GM18907 (cell line): ENCODE results near the gene TRPM3.

ENCODE experiments used
- ATAC-seq: cut with Tn5 transposase; IDR thresholded peaks from one replicate; pipeline ENCODE4 v1.9.1; 2021; ENCODE audit warnings: mild to moderate bottlenecking, moderate library complexity; ENCODE audit not compliant: unreplicated experiment

TRPM3 gene

GRCh38 chr9:70594386-70594944 is 527.0 kb downstream of the TRPM3 start:
- ATAC-seq: no peak

DNA sequence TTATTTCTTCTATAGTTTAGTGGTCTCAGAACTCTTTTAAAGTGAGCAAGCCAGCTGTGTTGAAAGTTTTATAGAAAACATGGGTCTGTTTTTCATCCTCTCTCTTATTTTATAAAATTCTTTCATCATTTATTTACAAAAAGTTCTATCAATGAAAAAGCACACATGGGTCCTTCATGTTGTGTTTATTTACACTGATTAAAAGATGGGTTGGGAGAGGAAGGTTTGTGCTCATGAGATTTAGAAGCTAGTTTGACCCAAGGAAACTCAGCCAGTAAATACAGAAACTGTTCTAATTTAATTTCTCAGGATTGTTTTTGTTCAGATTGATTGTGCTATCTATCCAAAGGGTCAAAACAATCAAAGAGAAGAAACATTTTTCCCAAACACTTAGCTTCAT is 528.2 kb downstream of the TRPM3 start:
- no peak for ATAC-seq

GRCh38 chr9:70590315-70590677 is 531.1 kb downstream of the TRPM3 start:
- no peak for ATAC-seq

- ATAC-seq: no peak
These were observed 531.7 kb downstream of the TRPM3 start for GRCh38 chr9:70589571-70590314.

DNA sequence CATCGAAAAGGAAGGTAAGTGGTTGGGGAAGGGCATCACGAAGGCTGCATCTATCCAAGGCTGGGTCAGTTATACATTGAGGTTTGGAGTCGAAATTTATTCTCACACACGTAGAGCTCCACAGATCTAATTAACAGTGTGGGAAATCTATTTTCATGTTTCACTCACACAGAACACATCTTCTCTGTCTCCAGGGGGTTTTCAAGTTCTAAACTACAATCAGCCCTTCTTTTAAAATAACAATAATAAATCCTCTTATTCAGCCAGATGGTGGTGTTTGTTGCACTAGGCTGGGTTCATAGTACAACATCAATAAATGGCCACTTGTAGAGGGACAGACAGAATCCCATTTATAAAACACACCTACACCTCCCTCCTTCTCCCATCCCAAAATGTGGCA is 532.4 kb downstream of the TRPM3 start:
- no peak for ATAC-seq

- no peak for ATAC-seq
These were observed 533.0 kb downstream of the TRPM3 start for GRCh38 chr9:70588381-70588780.

- no peak for ATAC-seq
These were observed 534.2 kb downstream of the TRPM3 start for GRCh38 chr9:70587201-70587600.

DNA sequence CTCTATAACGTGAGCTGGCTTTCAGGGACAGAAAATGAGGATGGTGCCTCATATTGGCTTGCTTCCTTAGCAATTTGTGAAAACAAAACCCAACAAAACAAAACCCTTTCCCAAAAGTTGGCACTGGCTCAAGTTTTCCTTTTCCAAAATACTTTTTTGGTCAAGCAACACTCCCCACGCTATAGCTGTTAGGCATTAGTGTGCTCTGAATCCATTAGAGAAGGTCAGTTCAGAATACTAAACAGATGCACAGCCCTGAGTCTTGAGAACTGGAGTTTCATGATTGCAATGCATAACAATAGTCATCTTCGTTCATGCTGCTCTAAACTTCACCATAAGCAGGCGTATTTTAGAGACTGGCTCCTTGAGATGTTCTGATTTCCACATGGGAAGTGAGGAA is 534.9 kb downstream of the TRPM3 start:
- ATAC-seq: no peak

GRCh38 chr9:70581955-70582350 is 539.5 kb downstream of the TRPM3 start:
- no peak for ATAC-seq

GRCh38 chr9:70581214-70581954 is 540.0 kb downstream of the TRPM3 start:
- peak; percentile 45 for ATAC-seq

DNA sequence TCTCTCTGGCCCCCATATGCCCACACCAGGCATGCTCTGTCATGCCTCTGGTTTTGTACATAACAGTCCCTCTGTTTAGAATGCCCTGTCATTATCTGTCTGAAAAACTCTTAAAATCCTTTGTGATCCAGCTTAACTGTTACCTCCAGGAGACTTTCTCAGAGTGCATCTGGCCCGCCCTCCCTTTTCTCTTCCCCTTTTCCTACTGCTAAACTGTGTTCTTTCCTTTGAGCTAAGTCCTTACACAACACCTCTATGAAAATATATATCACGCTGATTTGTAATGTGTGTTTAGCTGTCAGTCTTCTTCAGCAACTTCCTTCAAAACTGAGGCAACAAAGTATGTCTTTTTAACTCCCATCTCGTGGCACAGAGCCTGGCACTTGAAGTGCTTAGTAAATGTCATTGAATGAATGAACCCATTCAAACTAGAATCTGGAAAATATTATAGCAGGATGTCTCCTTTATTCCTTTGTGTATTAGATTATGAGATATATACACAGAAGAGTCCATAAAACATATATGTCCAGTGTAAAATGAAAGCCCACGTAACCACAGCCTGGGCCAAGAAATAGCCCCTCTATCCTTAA is 540.7 kb downstream of the TRPM3 start:
- no peak for ATAC-seq

- no peak for ATAC-seq
These were observed 541.7 kb downstream of the TRPM3 start for GRCh38 chr9:70579686-70580085.

- ATAC-seq: no peak
These were observed 542.7 kb downstream of the TRPM3 start for GRCh38 chr9:70578720-70579119.

DNA sequence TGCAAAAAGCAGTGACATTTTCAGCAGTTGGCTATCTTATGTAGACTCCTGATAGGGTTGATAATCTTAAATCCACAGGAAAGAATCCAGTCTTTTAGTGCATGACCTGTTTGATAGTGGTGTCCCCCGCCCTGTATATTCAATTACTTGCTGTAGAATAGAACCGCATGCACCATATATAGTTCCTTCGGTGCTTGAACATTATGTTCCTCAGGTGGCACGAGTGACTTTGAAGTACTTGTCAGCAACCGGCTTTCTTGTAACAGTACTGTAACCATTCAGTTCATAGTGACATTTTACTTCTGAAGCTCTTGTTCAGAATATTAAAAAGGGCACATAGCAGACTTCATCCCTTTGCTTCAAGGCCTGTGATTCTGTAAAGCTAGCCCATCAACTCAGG is 543.8 kb downstream of the TRPM3 start:
- ATAC-seq: no peak

GRCh38 chr9:70576116-70576515 is 545.3 kb downstream of the TRPM3 start:
- no peak for ATAC-seq

DNA sequence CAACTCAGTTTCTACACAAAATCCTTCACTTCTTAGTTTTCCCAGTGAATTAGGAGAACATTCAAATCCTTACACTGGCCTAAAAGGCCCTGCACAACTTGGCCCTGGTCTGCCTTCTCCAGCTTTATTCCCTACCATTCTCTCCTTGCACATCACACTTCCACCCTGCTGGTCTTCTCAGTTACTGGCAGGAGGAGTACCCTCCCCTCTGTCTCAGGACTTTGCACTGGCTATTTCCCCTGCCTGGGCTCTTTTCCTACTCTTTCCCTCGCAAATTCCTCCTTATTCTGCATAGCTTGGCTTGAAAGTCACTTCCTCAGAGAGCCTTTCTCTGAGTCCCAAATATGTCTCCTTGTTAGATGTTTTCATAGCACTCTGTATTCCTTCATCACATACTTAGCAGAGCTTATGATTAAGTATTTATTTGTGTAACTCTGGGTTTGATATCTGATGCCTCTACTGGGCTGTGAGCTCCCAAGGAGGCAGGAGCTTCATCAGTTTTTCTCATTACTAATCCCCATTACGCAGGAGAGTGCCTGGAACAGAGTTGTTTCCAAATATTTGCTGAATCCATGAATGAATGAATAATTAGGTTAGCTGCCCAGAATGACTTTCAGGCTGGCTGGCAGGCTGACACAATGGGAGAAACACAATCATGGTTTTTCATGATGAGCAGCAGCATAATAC is 547.1 kb downstream of the TRPM3 start:
- ATAC-seq: no peak

- ATAC-seq: no peak
These were observed 548.1 kb downstream of the TRPM3 start for GRCh38 chr9:70573308-70573707.

DNA sequence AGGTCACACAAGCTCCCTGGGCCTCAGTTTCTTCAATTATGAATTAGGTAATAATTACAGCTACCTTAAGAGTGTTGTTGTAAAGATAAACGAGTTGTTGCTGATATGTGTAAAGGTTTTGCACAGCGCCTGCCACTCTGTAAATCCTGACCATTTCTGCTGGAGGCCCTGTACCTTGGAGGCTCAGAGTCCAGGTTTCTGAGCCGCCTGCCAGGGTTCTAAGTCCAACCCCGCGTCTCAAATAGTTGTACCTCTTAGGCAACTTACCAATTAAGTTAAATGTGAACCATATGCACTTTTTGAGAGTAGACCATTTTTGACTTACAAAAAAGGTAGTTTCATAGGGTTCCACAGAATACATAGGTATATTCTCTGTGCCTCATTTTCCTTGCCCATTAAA is 550.2 kb downstream of the TRPM3 start:
- ATAC-seq: no peak

- no peak for ATAC-seq
These were observed 551.6 kb downstream of the TRPM3 start for GRCh38 chr9:70569791-70570190.

DNA sequence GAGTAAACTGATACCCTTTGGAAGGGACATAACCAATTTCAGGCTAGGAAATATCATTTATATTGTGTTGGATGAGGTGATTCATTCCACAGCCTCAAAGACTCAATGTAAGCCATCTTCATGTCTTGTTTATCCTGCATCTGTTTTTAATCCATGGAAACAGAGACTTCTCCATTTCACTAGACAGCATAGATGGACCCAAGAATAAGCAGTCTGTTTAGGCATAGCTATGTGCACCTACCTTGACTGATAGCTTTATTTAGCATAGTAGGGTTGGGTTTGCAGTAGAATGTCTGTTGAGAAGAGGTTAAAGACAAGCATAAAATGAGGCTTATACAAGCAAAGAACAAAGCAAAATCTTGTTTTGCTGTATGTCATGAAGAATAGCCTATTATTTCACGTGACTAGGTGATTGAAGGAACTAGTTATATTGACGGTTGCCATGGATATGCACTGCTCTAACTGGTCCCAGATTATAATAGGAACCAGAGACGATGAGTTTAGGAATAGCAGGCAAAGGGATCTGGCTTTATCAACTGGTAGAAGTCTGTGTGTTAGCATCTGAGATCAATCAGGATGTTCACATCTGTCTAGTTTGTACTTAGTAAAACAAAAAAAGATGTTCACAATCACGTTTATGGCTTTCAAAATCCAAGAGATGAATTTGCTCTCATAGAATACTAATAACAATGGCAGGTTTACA is 552.2 kb downstream of the TRPM3 start:
- no peak for ATAC-seq

GRCh38 chr9:70567511-70567910 is 553.9 kb downstream of the TRPM3 start:
- ATAC-seq: no peak
